ENCODE measurements around the gene SNHG17.
A peak's percentile ranks its signal among the peaks of the same experiment; 100 is the strongest.
"Not testable (repeated sequence)": the region's sequence is repeated elsewhere in the genome, so short reads cannot be mapped to it uniquely, and the experiment has no call there.

SNHG17 gene

GRCh38 chr20:38434301-38434741 lies 807 bp downstream of the SNHG17 start:
- Mint-ChIP-seq H3K27me3 (peaks cover 12% of the 10 kb centered on the region), H3K36me3 (peaks cover 43% of the 10 kb centered on the region), H3K4me3 (peak overlapping the region; percentile 94), H3K4me1 (peaks cover 46% of the 10 kb centered on the region), H3K27ac (peak overlapping the region; percentile 99), H3K9me3 (no peaks in the 10 kb centered on the region)
- ATAC-seq = peak; percentile 44

DNA sequence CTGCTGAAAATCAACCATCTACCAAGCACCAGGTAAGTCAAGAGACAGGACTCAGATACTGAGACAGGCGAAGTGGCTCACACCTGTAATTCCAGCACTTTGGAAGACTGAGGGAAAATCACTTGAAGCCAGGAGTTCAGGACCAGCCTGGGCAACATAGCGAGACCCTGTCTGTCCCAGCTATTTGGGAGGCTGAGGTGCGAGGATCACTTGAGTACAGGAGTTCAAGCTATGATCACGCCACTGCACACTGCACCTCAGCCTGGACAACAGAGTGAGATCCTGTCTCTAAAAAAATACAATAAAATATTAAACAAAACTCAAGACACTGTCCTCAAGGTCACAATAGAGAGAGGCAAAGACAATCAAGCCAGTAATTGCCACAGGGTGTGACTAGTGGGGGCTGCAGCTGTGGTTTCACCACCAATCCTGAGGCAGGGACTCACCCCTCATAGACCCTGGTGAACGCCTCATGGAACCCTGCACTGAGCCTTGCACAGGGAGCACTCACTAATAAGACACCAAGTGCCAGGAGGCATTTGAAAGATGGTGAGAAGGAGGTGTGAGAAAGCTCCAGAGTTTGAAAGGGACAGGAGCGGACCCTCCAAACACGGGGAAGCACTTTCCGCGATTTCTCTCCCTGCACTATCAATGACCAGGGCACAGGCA lies 1.7 kb downstream of the SNHG17 start:
- Mint-ChIP-seq H3K36me3 (peaks cover 52% of the 10 kb centered on the region), H3K27me3 (peaks cover 5% of the 10 kb centered on the region), H3K4me1 (peaks cover 54% of the 10 kb centered on the region), H3K4me3 (peak overlapping the region; percentile 94), H3K9me3 (no peaks in the 10 kb centered on the region), H3K27ac (peak overlapping the region; percentile 99)
- no peak for ATAC-seq

- not testable (repeated sequence) for ATAC-seq
These were observed 2.3 kb downstream of the SNHG17 start for GRCh38 chr20:38432870-38433269.

DNA sequence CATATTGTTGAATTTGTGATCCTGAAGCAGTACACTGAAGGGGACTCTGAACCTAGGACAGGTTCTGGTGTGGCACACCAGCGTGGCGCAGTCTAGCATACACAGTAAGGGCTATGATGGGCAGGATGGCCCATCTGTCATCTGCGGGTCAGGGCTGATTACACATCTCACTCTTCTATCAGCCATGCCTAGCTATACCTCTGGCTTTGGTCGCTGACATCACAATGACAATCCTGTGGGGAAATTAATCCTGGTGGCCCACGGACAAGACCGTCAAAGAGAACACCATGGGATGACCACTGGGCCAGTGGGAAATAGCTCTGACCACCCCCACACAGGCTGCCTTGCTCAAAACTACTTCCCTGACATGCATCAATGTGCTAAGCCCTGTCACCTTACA lies 2.8 kb downstream of the SNHG17 start:
- H3K9me3 Mint-ChIP-seq = no peaks in the 10 kb centered on the region
- peaks cover 59% of the 10 kb centered on the region for H3K4me1 Mint-ChIP-seq
- H3K4me3 Mint-ChIP-seq = peak overlapping the region; percentile 2
- H3K36me3 Mint-ChIP-seq = peaks cover 62% of the 10 kb centered on the region
- no peak for ATAC-seq
- H3K27ac Mint-ChIP-seq = peak overlapping the region; percentile 99
- no peaks in the 10 kb centered on the region for H3K27me3 Mint-ChIP-seq

More at GRCh38 chr20:38432870-38433269, 2.3 kb downstream of the SNHG17 start:
- H3K9me3 Mint-ChIP-seq, H3K27me3 Mint-ChIP-seq: not testable (repeated sequence)
- peaks cover 59% of the 10 kb centered on the region for H3K4me1 Mint-ChIP-seq
- peak overlapping the region; percentile 45 for H3K4me3 Mint-ChIP-seq
- H3K27ac Mint-ChIP-seq = peak overlapping the region; percentile 99
- peaks cover 58% of the 10 kb centered on the region for H3K36me3 Mint-ChIP-seq

DNA sequence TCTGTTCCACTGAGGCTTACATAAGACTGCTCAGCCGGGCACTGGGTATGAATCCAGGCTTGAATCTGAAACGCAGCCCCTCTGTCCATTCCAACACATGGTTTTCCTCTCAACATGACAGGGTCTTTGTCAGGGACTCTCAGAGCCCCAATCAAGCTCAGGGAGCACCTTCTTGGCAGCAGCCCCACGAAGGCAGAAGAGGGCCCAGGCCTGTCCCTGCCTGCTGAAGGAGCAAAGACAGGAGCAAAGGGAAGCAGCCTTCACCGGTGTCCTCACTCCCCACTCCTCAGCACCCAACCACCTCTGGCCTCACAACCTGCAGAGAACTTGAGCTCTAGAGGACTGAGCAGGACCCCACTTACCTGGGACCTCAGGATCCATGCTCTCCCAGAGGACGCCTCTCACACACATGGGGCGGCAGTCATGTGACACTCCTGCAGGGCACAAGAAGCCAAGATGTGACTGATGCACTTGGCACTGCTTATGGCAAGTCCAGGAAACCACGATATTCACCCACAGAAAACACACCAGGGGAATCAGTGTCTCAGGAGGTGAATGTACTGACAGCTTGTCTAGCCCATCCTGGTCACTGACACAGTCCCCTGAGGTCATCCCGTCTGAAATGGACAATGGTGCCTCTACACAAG lies 4.3 kb downstream of the SNHG17 start:
- no peak overlapping the region for H3K4me3 Mint-ChIP-seq
- peaks cover 77% of the 10 kb centered on the region for H3K36me3 Mint-ChIP-seq

DNA sequence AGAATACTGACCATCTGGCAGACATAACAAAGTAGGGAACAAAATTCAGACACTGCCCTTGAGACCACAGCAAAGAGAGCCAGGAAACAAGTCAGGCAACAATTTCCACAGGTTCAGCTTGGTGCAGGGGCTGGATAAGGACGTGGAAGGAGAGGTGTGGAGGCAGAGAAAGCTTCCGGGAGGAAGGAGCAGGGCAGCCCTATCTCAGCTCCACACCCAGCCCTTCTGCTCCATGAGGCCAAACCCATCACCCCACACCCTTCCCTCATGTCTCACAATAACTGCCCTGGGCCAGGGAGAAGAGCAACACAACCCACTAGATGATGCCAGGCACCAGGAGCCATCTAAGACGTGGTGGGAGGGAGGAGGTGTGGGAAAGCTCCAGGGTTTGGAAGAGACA lies 5.8 kb downstream of the SNHG17 start:
- H3K4me1 Mint-ChIP-seq = peaks cover 70% of the 10 kb centered on the region

More for the DNA sequence above, 4.3 kb downstream of the SNHG17 start:
- no peak for ATAC-seq
- Mint-ChIP-seq H3K4me1 (peaks cover 66% of the 10 kb centered on the region), H3K9me3 (no peaks in the 10 kb centered on the region), H3K27me3 (no peaks in the 10 kb centered on the region), H3K27ac (no peak overlapping the region)

DNA sequence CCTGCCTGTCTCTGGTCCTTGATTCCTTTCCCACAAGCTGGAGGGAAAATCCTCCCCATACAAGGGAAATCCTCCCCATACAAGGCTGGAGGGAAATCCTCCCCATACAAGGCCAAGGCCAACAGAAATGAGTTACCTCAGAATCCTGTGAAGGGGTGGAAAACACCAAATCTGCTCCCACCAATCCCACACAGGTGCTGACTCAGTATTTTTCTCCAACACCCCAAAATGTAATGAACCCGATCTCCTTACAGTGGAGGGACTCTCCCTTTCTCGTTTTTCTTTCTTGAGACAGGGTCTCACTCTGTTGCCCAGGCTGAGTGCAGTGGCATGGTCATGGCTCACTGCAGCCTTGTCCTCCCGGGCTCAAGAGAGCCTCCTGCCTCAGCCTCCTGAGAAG lies 6.3 kb downstream of the SNHG17 start:
- H3K27ac Mint-ChIP-seq = peak overlapping the region; percentile 28
- peaks cover 86% of the 10 kb centered on the region for H3K36me3 Mint-ChIP-seq
- no peak for ATAC-seq
- H3K4me3 Mint-ChIP-seq = no peak overlapping the region
- peaks cover 67% of the 10 kb centered on the region for H3K4me1 Mint-ChIP-seq
- H3K9me3 Mint-ChIP-seq = no peaks in the 10 kb centered on the region
- no peaks in the 10 kb centered on the region for H3K27me3 Mint-ChIP-seq

More for the DNA sequence above, 5.8 kb downstream of the SNHG17 start:
- ATAC-seq = no peak
- Mint-ChIP-seq H3K4me3 (no peak overlapping the region), H3K9me3 (no peaks in the 10 kb centered on the region), H3K27me3 (no peaks in the 10 kb centered on the region), H3K27ac (peak overlapping the region; percentile 28), H3K36me3 (peaks cover 89% of the 10 kb centered on the region)

DNA sequence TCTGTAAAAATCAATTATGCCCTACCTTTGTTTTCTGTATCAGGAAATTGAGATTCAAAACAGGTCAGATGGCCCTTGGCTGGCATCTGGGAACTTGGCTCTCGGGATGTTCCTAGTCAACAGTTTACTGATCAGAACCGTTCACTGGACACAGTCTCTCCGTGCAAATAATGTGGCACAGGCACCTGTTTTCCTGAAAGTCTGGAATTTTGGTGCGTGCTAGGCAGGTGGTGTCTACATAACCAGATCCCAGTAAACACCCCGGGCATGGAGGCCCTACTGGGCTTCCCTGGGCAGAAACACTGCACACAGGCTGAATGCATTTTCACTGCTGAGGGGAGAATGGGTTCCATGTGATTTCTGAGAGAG lies 7.5 kb downstream of the SNHG17 start:
- peaks cover 65% of the 10 kb centered on the region for H3K4me1 Mint-ChIP-seq
- no peaks in the 10 kb centered on the region for H3K9me3 Mint-ChIP-seq
- no peak overlapping the region for H3K27ac Mint-ChIP-seq
- no peaks in the 10 kb centered on the region for H3K27me3 Mint-ChIP-seq
- H3K4me3 Mint-ChIP-seq = no peak overlapping the region
- H3K36me3 Mint-ChIP-seq = peaks cover 88% of the 10 kb centered on the region
- ATAC-seq = no peak

GRCh38 chr20:38426006-38426897 lies 8.9 kb downstream of the SNHG17 start:
- no peaks in the 10 kb centered on the region for H3K9me3 Mint-ChIP-seq
- H3K4me3 Mint-ChIP-seq = no peak overlapping the region
- peaks cover 86% of the 10 kb centered on the region for H3K36me3 Mint-ChIP-seq
- peaks cover 58% of the 10 kb centered on the region for H3K4me1 Mint-ChIP-seq
- no peaks in the 10 kb centered on the region for H3K27me3 Mint-ChIP-seq
- no peak for ATAC-seq
- no peak overlapping the region for H3K27ac Mint-ChIP-seq

DNA sequence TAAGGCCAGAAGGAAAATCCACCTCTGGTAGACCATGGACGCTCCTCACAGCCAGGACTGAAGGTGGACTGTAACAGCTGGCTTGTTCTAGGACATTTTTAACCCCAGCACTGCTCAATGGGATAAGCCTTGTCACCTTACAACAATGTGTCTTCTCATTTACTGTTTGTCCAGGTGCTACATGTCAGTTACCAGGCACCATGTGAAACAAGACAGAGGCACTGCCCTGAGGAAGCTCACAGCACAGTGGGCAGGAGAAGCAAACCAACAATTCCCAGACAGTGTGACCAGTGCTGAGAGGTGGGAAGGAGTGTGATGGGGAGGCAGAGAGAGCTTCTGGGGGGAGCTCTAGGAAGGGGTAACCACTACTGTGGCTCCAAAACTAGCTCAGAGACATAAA lies 10.7 kb downstream of the SNHG17 start:
- Mint-ChIP-seq H3K4me3 (no peak overlapping the region), H3K9me3 (no peaks in the 10 kb centered on the region), H3K36me3 (peaks cover 92% of the 10 kb centered on the region), H3K4me1 (peaks cover 47% of the 10 kb centered on the region), H3K27ac (peak overlapping the region; percentile 4), H3K27me3 (no peaks in the 10 kb centered on the region)
- no peak for ATAC-seq

- peak overlapping the region; percentile 7 for H3K27ac Mint-ChIP-seq
- no peak for ATAC-seq
- H3K9me3 Mint-ChIP-seq = no peaks in the 10 kb centered on the region
- H3K27me3 Mint-ChIP-seq = no peaks in the 10 kb centered on the region
- H3K4me3 Mint-ChIP-seq = no peak overlapping the region
- H3K36me3 Mint-ChIP-seq = peaks cover 92% of the 10 kb centered on the region
- peaks cover 40% of the 10 kb centered on the region for H3K4me1 Mint-ChIP-seq
These were observed 11.6 kb downstream of the SNHG17 start for GRCh38 chr20:38423541-38423940.

DNA sequence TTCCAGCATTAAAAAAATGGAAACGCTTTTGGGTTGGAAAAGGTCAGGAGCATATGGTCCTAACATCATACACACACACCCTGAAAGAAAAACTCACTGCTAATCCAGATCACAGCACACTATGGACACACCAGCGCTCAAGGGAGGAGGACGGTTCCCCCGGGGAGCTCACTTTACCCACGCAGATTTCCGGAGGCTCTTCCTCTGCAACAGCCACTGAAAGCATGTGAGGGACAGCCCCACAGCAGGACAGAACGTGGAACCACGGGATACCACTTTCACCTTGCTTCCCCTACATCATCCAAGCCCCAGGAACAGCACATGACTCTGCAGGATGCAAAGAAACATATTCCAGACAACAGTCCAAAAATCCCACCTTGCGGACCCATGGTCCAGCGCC lies 13.2 kb downstream of the SNHG17 start:
- Mint-ChIP-seq H3K9me3 (no peaks in the 10 kb centered on the region), H3K4me3 (no peak overlapping the region), H3K4me1 (peaks cover 30% of the 10 kb centered on the region), H3K27me3 (no peaks in the 10 kb centered on the region), H3K27ac (peak overlapping the region; percentile 21), H3K36me3 (peaks cover 87% of the 10 kb centered on the region)
- no peak for ATAC-seq

GRCh38 chr20:38420388-38421085 lies 14.6 kb downstream of the SNHG17 start:
- no peak for ATAC-seq
- Mint-ChIP-seq H3K4me3 (no peak overlapping the region), H3K36me3 (peaks cover 88% of the 10 kb centered on the region), H3K4me1 (peaks cover 27% of the 10 kb centered on the region), H3K27ac (no peak overlapping the region), H3K27me3 (no peaks in the 10 kb centered on the region), H3K9me3 (no peaks in the 10 kb centered on the region)

GRCh38 chr20:38418509-38419204 lies 16.5 kb downstream of the SNHG17 start:
- H3K36me3 Mint-ChIP-seq = peaks cover 80% of the 10 kb centered on the region
- H3K4me3 Mint-ChIP-seq = no peak overlapping the region
- H3K27me3 Mint-ChIP-seq = no peaks in the 10 kb centered on the region
- H3K27ac Mint-ChIP-seq = no peak overlapping the region
- H3K9me3 Mint-ChIP-seq = no peaks in the 10 kb centered on the region
- H3K4me1 Mint-ChIP-seq = peaks cover 15% of the 10 kb centered on the region
- no peak for ATAC-seq
